Measurements from ENCODE around the gene OSBPL5.

DNA sequence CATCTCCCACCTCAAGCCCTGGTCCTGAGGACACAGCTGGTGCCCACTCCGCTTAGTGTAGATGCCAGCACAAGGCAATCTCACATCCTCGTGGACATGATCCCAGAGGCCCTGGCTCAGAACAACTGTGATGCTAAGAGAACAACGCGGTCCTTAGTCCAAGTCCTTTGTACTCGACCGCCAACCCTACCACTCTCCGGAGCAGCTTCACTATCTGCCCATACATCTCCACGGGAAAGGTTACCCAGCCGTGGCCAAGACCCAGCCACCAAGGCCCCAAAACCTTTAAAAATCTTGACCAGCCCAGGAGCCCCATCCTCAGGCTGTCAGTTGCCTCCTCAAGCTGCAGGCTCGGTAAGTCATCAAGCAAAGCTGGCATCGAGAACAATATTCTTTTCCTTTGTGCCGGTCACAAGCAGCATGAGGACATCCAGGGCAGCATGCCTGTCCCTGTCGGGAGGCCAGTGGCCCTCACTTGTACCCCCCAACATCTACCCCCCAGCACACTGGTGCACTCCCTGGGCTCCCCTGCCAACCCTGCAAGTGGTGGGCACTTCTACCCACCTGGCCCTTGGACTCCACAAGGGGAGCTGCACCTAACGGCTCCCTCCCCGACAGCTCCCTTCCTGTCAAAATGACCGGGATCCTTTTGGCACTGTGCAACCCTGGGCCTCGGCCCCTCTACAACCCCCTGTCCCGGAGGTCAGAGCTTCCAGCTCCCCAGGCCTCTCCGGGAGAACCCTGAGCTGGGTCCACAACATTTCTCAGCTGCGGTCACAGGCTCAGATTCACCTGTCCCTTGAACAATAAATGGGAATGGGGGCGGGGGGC is 2.5 kb downstream of the OSBPL5 start:
- TF ChIP-seq EP300 (IDR thresholded peaks at IDR 0.05): no peak
- TF ChIP-seq, protein P1, sequence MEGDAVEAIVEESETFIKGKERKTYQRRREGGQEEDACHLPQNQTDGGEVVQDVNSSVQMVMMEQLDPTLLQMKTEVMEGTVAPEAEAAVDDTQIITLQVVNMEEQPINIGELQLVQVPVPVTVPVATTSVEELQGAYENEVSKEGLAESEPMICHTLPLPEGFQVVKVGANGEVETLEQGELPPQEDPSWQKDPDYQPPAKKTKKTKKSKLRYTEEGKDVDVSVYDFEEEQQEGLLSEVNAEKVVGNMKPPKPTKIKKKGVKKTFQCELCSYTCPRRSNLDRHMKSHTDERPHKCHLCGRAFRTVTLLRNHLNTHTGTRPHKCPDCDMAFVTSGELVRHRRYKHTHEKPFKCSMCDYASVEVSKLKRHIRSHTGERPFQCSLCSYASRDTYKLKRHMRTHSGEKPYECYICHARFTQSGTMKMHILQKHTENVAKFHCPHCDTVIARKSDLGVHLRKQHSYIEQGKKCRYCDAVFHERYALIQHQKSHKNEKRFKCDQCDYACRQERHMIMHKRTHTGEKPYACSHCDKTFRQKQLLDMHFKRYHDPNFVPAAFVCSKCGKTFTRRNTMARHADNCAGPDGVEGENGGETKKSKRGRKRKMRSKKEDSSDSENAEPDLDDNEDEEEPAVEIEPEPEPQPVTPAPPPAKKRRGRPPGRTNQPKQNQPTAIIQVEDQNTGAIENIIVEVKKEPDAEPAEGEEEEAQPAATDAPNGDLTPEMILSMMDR (IDR thresholded peaks at IDR 0.05): no peak
